ENCODE data around the gene ZNF221.

ZNF221 gene

GRCh38 chr19:43950834-43951645, at the start of gene ZNF221:
TSS of gene ZNF221 (plus strand) at chr19:43951228. CDS start at chr19:43962727, 11,499 bp downstream.
- H3K4me1 ChIP-seq (ENCODE audit: control insufficient read depth in 1 of 2, insufficient read depth in 1 of 2, low read depth in 1 of 2, low read length in 1 of 2), result peaks cover 4 to 7% of the 10 kb centered on the region in 2 experiments
- TF ChIP-seq CTCF (IDR thresholded peaks at IDR 0.05), result peak; percentile 23
- peak within 1 kb of the TSS; percentile 6 for H3K27ac ChIP-seq
- H3K4me3 ChIP-seq (ENCODE audit: low read depth in 1 of 2, low read length in 1 of 2), result peak within 1 kb of the TSS; percentile 67 to 80
- no peaks in the 10 kb centered on the region for H3K36me3 ChIP-seq
- peaks cover 5% of the 10 kb centered on the region for H3K27me3 ChIP-seq
- no peaks in the 10 kb centered on the region for H3K9me3 ChIP-seq

DNA sequence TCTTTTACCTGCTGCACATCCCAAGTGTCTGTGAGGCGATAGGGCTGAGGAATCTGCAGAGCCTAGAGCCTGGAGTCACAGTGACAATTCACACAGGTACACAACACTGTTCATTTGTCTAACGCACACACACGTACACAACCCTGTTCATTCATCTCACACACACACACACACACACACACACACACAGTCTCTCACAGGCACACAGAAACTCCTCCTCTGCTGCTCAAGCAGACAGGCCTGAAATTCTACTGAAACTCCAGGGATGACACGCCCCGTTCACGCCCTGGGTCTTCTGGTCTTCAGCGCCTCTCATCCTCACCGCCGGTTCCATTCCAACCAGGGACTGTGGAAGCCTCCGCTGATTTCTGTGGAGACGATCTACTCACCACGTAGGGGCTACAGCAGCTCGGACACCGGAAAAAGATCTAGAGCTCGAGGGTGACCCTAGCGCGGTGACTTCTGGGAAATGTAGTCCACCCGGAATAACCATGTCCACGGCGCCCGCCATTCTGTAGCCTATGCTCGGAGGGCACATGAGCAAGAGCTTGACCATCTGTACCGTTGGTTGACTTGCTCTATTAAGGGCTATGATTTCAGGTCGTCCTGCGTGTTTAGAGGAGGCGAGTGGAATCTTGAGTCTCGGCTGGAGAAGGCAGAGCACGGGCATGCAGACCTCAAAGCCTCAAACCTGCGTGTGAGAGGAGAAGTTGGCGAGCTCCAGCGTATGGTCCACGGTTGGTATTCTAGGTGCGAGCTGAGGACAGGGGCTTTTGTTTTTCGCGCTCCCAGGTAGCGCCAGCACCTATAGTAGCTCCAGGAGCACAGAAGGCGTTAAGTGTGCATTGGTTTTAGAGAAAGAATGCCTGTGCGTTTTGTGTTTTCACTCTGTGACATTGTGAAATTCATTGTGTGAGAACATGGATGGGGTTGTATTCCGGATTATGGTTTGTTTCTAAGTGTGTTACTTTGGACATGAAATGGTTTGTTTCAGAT, 49.3 kb upstream of the ZNF221 start:
- peaks cover 4% of the 10 kb centered on the region for H3K9me3 ChIP-seq
- H3K4me1 ChIP-seq (ENCODE audit: control insufficient read depth in 1 of 2, insufficient read depth in 1 of 2, low read depth in 1 of 2, low read length in 1 of 2), result peaks cover 4 to 10% of the 10 kb centered on the region in 2 experiments
- H3K36me3 ChIP-seq, result no peaks in the 10 kb centered on the region
- H3K4me3 ChIP-seq (ENCODE audit: low read depth in 1 of 2, low read length in 1 of 2), result peak overlapping the region; percentile 52 to 61
- H3K27ac ChIP-seq, result no peak overlapping the region
- H3K27me3 ChIP-seq, result no peaks in the 10 kb centered on the region
- TF ChIP-seq CTCF (IDR thresholded peaks at IDR 0.05), result no peak

DNA sequence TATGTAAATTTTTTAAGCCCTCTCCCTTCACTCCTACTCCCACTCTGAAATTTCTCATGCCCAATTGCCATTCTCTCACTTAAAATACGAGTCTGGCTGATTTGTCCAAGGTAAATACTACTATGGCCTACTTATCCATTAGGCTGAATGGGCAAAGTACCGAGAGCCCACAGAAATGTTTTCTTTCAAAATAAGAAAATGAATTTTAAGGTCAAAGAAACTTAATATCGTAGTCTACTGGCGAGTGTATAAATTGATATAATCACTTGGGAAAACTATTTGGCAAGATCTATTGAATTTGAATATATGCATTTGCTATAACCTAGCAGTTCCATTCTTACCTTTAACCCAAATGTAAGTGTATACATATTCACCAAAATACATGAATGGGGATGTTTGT, 48.6 kb upstream of the ZNF221 start:
- no peak for TF ChIP-seq CTCF (IDR thresholded peaks at IDR 0.05)
- Histone ChIP-seq H3K27ac (no peak overlapping the region), H3K9me3 (peaks cover 4% of the 10 kb centered on the region), H3K36me3 (no peaks in the 10 kb centered on the region), H3K4me3 (ENCODE audit: low read depth in 1 of 2, low read length in 1 of 2) (no peak overlapping the region), H3K27me3 (no peaks in the 10 kb centered on the region), H3K4me1 (ENCODE audit: control insufficient read depth in 1 of 2, insufficient read depth in 1 of 2, low read depth in 1 of 2, low read length in 1 of 2) (peaks cover 4 to 10% of the 10 kb centered on the region in 2 experiments)

DNA sequence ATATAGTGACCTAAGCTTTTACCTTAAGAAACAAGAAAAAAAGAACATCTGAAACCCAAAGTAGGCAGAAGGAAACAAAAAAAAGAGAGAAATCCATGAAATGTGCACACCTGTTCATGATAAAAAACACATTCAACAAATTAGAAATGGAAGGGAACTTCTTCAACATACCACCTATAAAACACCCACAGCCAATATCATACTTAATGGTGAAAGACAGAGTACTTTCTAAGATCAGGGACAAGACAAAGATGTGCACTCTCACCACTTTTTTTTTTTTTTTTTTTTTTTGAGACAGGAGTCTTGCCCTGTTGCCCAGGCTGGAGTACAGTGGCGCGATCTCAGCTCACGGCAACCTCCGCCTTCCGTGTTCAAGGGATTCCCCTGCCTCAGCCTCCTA, 45.1 kb upstream of the ZNF221 start:
- Histone ChIP-seq H3K27me3 (no peaks in the 10 kb centered on the region), H3K9me3 (peaks cover 12% of the 10 kb centered on the region), H3K4me1 (ENCODE audit: control insufficient read depth in 1 of 2, insufficient read depth in 1 of 2, low read depth in 1 of 2, low read length in 1 of 2) (peaks cover 4 to 10% of the 10 kb centered on the region in 2 experiments), H3K36me3 (no peaks in the 10 kb centered on the region), H3K27ac (no peak overlapping the region), H3K4me3 (ENCODE audit: low read depth in 1 of 2, low read length in 1 of 2) (no peak overlapping the region)
- TF ChIP-seq CTCF (IDR thresholded peaks at IDR 0.05), result no peak

DNA sequence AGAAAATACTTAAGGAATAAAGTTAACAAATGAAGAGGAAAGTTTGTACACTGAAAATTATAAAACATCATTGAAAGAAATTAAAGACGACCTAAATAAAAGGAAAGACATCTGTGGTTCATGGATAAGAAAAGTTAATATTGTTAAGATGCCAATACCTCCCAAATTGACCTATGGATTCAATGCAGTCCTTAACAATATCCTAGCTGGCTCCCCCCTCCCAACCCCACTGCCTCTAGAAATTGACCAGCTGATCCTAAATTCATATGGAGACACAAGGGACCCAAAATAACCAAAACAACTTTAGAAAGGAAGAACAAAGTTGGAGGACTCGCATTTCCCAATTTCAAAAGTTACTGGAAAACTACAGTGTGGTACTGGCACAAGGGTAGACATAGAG, 44.3 kb upstream of the ZNF221 start:
- Histone ChIP-seq H3K27ac (no peak overlapping the region), H3K9me3 (peaks cover 13% of the 10 kb centered on the region)

More for the DNA sequence above, 44.3 kb upstream of the ZNF221 start:
- no peaks in the 10 kb centered on the region for H3K27me3 ChIP-seq
- no peak overlapping the region for H3K4me3 ChIP-seq (ENCODE audit: low read depth in 1 of 2, low read length in 1 of 2)
- H3K4me1 ChIP-seq (ENCODE audit: control insufficient read depth in 1 of 2, insufficient read depth in 1 of 2, low read depth in 1 of 2, low read length in 1 of 2), result peaks cover 4% of the 10 kb centered on the region in 2 experiments
- TF ChIP-seq CTCF (IDR thresholded peaks at IDR 0.05), result no peak
- no peaks in the 10 kb centered on the region for H3K36me3 ChIP-seq
